SK-N-MC (cell line): ENCODE results near the gene CEACAM19.
A peak's percentile ranks its signal among the peaks of the same experiment; 100 is the strongest.

ENCODE experiments used
- DNase-seq: peaks from one replicate; pipeline ENCODE4 v3.0.0-alpha.2; 2011; ENCODE audit warnings: low read depth, low spot score
- H3K27ac ChIP-seq: fragments of 200-600 bp; sonication (generic); 2 replicates; pipeline ENCODE4 v1.5.1; 2016; ENCODE audit warnings: mixed run types
- H3K36me3 ChIP-seq: fragments of 200-600 bp; sonication (generic); 2 replicates; pipeline ENCODE4 v1.6.1; 2017; ENCODE audit warnings: antibody characterized with exemption, low read length, mixed read lengths; ENCODE audit not compliant: insufficient read depth
- H3K4me3 ChIP-seq: fragments of 200-600 bp; sonication (generic); 2 replicates; pipeline ENCODE4 v1.5.1; 2016
- H3K9ac ChIP-seq: fragments of 200-600 bp; sonication (generic); 2 replicates; pipeline ENCODE4 v1.8.0; 2017; ENCODE audit warnings: mixed run types, mixed read lengths; ENCODE audit not compliant: insufficient read length
- H3K9me3 ChIP-seq: fragments of 200-600 bp; sonication (generic); 2 replicates; pipeline ENCODE4 v1.6.1; 2017; ENCODE audit warnings: low read depth, mild to moderate bottlenecking, antibody characterized with exemption, low read length, moderate library complexity, mixed read lengths
- EZH2 ChIP-seq: fragments of 200-600 bp; sonication (generic); IDR thresholded peaks from one replicate; pipeline ENCODE4 v1.6.1; 2017; ENCODE audit warnings: antibody characterized with exemption
- FOXP2 ChIP-seq: optimal IDR thresholded peaks from 2 replicates; pipeline ENCODE3; 2011; ENCODE audit warnings: mild to moderate bottlenecking, moderate library complexity; ENCODE audit not compliant: insufficient read depth; ENCODE audit errors: extremely low read length, control extremely low read depth
- POLR2AphosphoS5 ChIP-seq: IDR thresholded peaks from 2 replicates; pipeline ENCODE4 v1.6.1; 2012; ENCODE audit warnings: mild to moderate bottlenecking, low read depth, low read length, borderline replicate concordance

Gene CEACAM19

DNA sequence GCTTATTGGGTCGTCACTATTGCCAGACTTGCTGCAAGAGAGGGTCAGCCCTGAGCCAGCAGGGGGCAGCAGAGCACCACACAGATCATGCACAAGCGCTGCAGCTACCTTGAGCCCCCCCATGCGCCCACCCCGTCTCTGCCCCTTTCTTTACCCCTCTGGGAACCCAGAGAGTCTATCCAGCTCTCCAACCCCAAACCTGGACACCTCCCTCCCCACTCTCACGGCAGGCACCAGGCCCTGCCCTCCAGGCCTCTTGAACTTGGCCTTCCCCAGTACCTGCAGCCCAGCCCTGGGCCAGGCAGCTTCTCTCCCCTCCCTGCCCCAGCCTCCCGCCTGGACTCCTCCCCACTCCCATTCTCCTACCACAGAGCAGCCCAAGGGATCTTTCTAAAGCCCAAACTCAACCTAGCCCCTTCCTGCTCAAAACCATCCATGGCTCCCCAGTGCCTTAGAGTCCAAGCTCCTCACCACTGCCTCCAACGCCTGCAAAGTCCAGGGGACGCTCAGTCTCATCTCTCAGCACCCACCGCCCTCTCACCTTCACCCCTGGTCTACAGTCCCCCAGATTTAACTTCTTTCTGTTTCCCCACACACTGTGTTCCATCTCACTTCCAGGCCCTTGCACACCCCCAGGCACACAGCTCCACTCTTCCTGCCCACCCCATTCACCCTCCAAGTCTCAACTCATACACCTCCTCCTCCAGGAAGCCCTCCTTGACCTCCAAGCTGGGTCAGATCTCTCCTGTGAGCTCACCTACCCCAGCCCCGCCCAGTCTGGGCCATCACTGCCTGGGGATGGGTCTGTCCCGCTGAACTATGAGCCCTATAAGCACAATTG is 18.2 kb downstream of the CEACAM19 start:
- H3K27ac ChIP-seq = no peak overlapping the region
- no peak overlapping the region for H3K4me3 ChIP-seq
- DNase-seq = peak; percentile 39
- H3K9ac ChIP-seq = no peak overlapping the region
- TF ChIP-seq FOXP2 (no peak), POLR2AphosphoS5 (no peak), EZH2 (no peak)
- H3K9me3 ChIP-seq = no peaks in the 10 kb centered on the region
- H3K36me3 ChIP-seq = no peaks in the 10 kb centered on the region

DNA sequence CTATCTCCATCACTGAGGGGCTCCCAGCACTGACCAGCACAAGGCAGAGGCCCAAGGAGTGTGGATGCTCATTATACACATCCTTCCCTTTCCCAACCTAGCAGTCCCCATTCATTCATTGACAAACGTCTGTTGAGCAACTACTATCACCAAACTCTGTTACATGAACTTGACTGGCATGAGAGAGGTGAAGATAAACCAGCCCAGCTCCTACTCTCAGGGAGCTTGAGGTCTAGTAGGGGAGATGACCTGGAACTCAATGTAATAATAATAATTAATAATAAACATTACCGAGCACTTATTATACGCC is 18.8 kb downstream of the CEACAM19 start:
- no peak overlapping the region for H3K4me3 ChIP-seq
- TF ChIP-seq EZH2 = no peak
- TF ChIP-seq FOXP2 = no peak
- no peak for TF ChIP-seq POLR2AphosphoS5
- no peak overlapping the region for H3K27ac ChIP-seq

DNA sequence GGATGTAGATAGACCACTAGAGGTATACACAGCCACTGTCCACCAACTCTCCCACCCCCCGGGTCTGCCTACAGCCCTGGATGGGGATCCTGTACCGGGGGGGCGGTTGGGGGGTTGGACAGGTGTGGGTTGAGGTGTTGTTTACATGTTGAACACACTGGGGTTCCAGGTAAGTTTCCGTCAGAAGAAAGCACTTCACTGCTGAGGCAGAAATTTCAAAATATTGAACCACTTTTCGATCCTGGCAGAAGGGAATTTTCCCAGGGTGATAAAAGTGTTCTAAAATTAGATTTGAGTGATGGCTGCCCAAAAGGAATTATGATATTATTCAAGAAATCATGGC is 21.1 kb downstream of the CEACAM19 start:
- Histone ChIP-seq H3K4me3 (no peak overlapping the region), H3K9me3 (no peaks in the 10 kb centered on the region), H3K27ac (no peak overlapping the region), H3K9ac (no peak overlapping the region), H3K36me3 (no peaks in the 10 kb centered on the region)
- no peak for DNase-seq
- TF ChIP-seq EZH2 = no peak
- TF ChIP-seq FOXP2 = no peak
- no peak for TF ChIP-seq POLR2AphosphoS5

More for the DNA sequence above, 18.8 kb downstream of the CEACAM19 start:
- no peaks in the 10 kb centered on the region for H3K36me3 ChIP-seq
- no peak overlapping the region for H3K9ac ChIP-seq
- DNase-seq = no peak
- H3K9me3 ChIP-seq = no peaks in the 10 kb centered on the region

GRCh38 chr19:44694184-44694579 is 22.9 kb downstream of the CEACAM19 start:
- no peaks in the 10 kb centered on the region for H3K9me3 ChIP-seq
- no peak for DNase-seq
- no peak overlapping the region for H3K4me3 ChIP-seq
- no peak overlapping the region for H3K27ac ChIP-seq
- TF ChIP-seq FOXP2 (no peak), POLR2AphosphoS5 (no peak), EZH2 (no peak)
- no peaks in the 10 kb centered on the region for H3K36me3 ChIP-seq
- no peak overlapping the region for H3K9ac ChIP-seq

GRCh38 chr19:44696939-44697669 is 25.8 kb downstream of the CEACAM19 start:
- DNase-seq = no peak
- TF ChIP-seq POLR2AphosphoS5 = no peak
- no peak for TF ChIP-seq FOXP2
- TF ChIP-seq EZH2 = no peak
- Histone ChIP-seq H3K36me3 (no peaks in the 10 kb centered on the region), H3K9me3 (no peaks in the 10 kb centered on the region), H3K9ac (peak overlapping the region; percentile 1), H3K4me3 (0 out of 2 replicates have a peak overlapping the region, but pooled peaks have one; percentile 15), H3K27ac (no peak overlapping the region)

GRCh38 chr19:44697670-44698034 is 26.4 kb downstream of the CEACAM19 start:
- TF ChIP-seq EZH2 = no peak
- TF ChIP-seq FOXP2 = no peak
- TF ChIP-seq POLR2AphosphoS5 = no peak
- Histone ChIP-seq H3K27ac (no peak overlapping the region), H3K36me3 (no peaks in the 10 kb centered on the region), H3K9ac (no peak overlapping the region), H3K4me3 (no peak overlapping the region), H3K9me3 (no peaks in the 10 kb centered on the region)
- DNase-seq = no peak

DNA sequence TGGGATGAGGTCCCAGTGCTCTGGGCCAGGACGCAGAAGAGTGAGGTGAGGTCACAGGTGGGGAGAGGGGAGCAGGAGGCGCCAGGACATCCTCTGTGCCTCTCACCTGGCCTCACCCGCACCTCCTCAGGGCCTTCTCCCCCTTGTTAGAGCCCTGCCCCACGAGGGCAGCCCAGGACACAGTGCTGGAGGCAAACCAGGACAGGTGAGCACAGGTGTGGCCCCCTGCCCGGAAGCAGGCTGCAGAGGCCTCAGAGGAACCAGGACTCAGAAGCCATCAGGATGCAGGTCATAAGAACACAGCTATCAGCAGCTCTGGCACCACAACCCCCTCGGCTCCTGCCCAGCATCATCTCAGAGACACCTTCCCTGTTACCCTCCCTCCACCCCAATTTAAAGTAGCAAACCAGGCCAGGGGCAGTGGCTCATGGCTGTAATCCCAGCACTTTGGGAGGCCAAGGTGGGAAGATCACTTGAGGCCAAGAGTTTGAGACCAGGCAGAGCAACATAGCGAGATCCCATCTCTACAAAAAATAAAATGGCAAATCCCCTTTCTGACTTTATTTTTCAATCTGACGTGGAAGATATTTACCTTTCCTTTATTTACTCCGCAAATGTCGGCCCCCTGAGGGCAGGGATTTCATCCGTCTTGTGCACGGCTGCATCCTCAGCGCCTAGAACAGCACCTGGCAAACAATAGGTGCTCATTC is 27.4 kb downstream of the CEACAM19 start, which contains the start of gene CEACAM16:
CEACAM16 (plus strand) TSS at position 660 of the 710 bp plus-strand sequence. CDS start 2,306 bp downstream, outside the sequence.
- no peaks in the 10 kb centered on the region for H3K36me3 ChIP-seq
- H3K9me3 ChIP-seq = no peaks in the 10 kb centered on the region
- H3K9ac ChIP-seq = no peak within 1 kb of the TSS
- H3K27ac ChIP-seq = no peak within 1 kb of the TSS
- no peak for DNase-seq
- TF ChIP-seq FOXP2 (no peak), POLR2AphosphoS5 (no peak), EZH2 (no peak)
- no peak within 1 kb of the TSS for H3K4me3 ChIP-seq

DNA sequence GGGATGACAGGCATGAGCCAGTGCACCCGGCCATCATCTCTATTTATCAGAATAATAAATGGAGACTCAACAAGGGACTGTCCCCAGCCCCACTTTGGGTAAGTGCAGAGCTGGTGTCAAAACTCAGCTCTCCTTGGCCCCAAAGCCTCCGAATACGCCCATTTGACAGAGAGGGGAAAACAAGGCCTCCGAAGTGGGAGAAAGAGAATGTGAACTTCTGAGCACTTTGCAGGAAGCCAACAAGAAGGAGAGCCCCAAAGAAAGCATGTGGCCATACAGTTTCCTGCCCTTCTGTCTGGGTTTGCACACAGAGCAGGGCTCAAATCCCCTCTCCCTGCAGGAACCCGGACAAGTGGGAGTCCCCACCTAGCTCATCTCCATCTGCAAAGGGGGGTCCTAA is 29.3 kb downstream of the CEACAM19 start:
- H3K36me3 ChIP-seq = no peaks in the 10 kb centered on the region
- no peak for TF ChIP-seq EZH2
- no peak for TF ChIP-seq FOXP2
- no peak for DNase-seq
- H3K4me3 ChIP-seq = no peak overlapping the region
- no peaks in the 10 kb centered on the region for H3K9me3 ChIP-seq
- no peak overlapping the region for H3K9ac ChIP-seq
- no peak overlapping the region for H3K27ac ChIP-seq

DNA sequence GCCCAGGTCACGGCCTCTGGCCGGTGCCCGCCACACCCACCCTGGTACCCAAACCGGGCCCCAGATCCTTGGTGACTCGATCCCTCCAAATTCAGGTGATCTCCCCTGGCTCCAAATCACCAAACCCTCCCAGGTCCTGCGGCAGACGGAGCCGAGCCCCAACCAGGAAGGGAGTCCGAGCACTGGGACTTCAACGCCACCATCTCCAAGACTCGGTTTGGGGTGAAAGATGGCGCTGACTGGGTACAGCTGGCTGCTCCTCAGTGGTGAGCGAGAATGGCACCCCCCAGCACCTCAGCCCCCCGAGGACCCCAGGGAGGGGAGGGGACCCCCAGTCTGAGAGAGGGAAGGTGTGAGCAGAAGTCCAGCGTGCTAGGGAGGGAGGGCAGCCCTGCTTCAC is 29.9 kb downstream of the CEACAM19 start:
- no peaks in the 10 kb centered on the region for H3K36me3 ChIP-seq
- H3K27ac ChIP-seq = no peak overlapping the region
- H3K9ac ChIP-seq = no peak overlapping the region

More for the DNA sequence above, 29.9 kb downstream of the CEACAM19 start:
- H3K4me3 ChIP-seq = no peak overlapping the region
- no peak for DNase-seq
- no peaks in the 10 kb centered on the region for H3K9me3 ChIP-seq
- TF ChIP-seq FOXP2 (no peak), EZH2 (no peak), POLR2AphosphoS5 (no peak)
